H9 (cell line): ENCODE measurements around the gene MOB4. TPM values are rescaled to one million over a fixed set of nuclear protein-coding genes. Genes with fewer than 3 reads are reported as not detected.

ENCODE experiments used
- DNase-seq: peaks from one replicate; pipeline ENCODE4 v3.0.0-alpha.2; 2017
- H2AFZ ChIP-seq: one replicate; pipeline ENCODE4 v1.6.1; 2013; ENCODE audit warnings: mild to moderate bottlenecking, low read length, control low read depth, moderate library complexity
- H2AK5ac ChIP-seq: 2 replicates; pipeline ENCODE4 v1.6.1; 2013; ENCODE audit warnings: low read length, control low read depth, mixed read lengths; ENCODE audit not compliant: insufficient read length
- H2BK120ac ChIP-seq: one replicate; pipeline ENCODE4 v1.6.1; 2013; ENCODE audit warnings: low read depth, mild to moderate bottlenecking, low read length, control low read depth, inconsistent platforms; ENCODE audit not compliant: poor library complexity, severe bottlenecking
- H2BK12ac ChIP-seq: 2 replicates; pipeline ENCODE4 v1.6.1; 2013; ENCODE audit warnings: low read length, control low read depth, mixed read lengths, low read depth; ENCODE audit not compliant: insufficient read length
- H2BK15ac ChIP-seq: 2 replicates; pipeline ENCODE4 v1.6.1; 2013; ENCODE audit warnings: low read depth, low read length, control low read depth
- H2BK20ac ChIP-seq: one replicate; pipeline ENCODE4 v1.6.1; 2013; ENCODE audit warnings: low read depth, mild to moderate bottlenecking, low read length, control low read depth, inconsistent platforms; ENCODE audit not compliant: poor library complexity, severe bottlenecking
- H2BK5ac ChIP-seq: 2 replicates; pipeline ENCODE4 v1.6.1; 2013; ENCODE audit warnings: low read length, control low read depth, mixed read lengths; ENCODE audit not compliant: insufficient read length
- H3K14ac ChIP-seq: 2 replicates; pipeline ENCODE4 v1.6.1; 2013; ENCODE audit warnings: low read length, control low read depth; ENCODE audit not compliant: insufficient read depth
- H3K18ac ChIP-seq: 2 replicates; pipeline ENCODE4 v1.6.1; 2013; ENCODE audit warnings: low read depth, mild to moderate bottlenecking, mixed read lengths, low read length, control low read depth; ENCODE audit not compliant: insufficient read length
- H3K23ac ChIP-seq: 2 replicates; pipeline ENCODE4 v1.6.1; 2013; ENCODE audit warnings: low read length, control low read depth, mixed read lengths, low read depth; ENCODE audit not compliant: insufficient read length
- H3K23me2 ChIP-seq: 2 replicates; pipeline ENCODE4 v1.6.1; 2013; ENCODE audit warnings: low read depth, mild to moderate bottlenecking, mixed read lengths, low read length, control low read depth; ENCODE audit not compliant: insufficient read length, poor library complexity, severe bottlenecking
- H3K27ac ChIP-seq: 2 replicates; pipeline ENCODE4 v1.5.1; 2013; ENCODE audit warnings: low read length, control low read depth, mixed read lengths, low read depth; ENCODE audit not compliant: insufficient read length
- H3K27me3 ChIP-seq: 2 replicates; pipeline ENCODE4 v1.6.1; 2013; ENCODE audit warnings: low read length, control low read depth, inconsistent platforms; ENCODE audit not compliant: insufficient read depth
- H3K4ac ChIP-seq: 2 replicates; pipeline ENCODE4 v1.6.1; 2013; ENCODE audit warnings: low read depth, mild to moderate bottlenecking, control low read depth, inconsistent platforms, low read length, moderate library complexity
- H3K4me1 ChIP-seq: 2 replicates; pipeline ENCODE4 v1.6.1; 2013; ENCODE audit warnings: low read length, control low read depth, inconsistent platforms; ENCODE audit not compliant: insufficient read depth
- H3K4me2 ChIP-seq: 2 replicates; pipeline ENCODE4 v1.6.1; 2013; ENCODE audit warnings: low read length, control low read depth, mixed read lengths; ENCODE audit not compliant: insufficient read length, insufficient read depth
- H3K56ac ChIP-seq: 2 replicates; pipeline ENCODE4 v1.6.1; 2013; ENCODE audit warnings: low read depth, mild to moderate bottlenecking, mixed read lengths, low read length, control low read depth; ENCODE audit not compliant: insufficient read length
- H3K79me1 ChIP-seq: 2 replicates; pipeline ENCODE4 v1.6.1; 2013; ENCODE audit warnings: low read depth, mild to moderate bottlenecking, moderate library complexity, low read length, control low read depth, inconsistent platforms; ENCODE audit not compliant: insufficient read depth, poor library complexity, severe bottlenecking
- H3K79me2 ChIP-seq: 2 replicates; pipeline ENCODE4 v1.6.1; 2013; ENCODE audit warnings: low read length, control low read depth, inconsistent platforms; ENCODE audit not compliant: insufficient read depth
- H3K9ac ChIP-seq: 2 replicates; pipeline ENCODE4 v1.6.1; 2013; ENCODE audit warnings: low read length, control low read depth, mixed read lengths; ENCODE audit not compliant: insufficient read length; ENCODE audit errors: extremely low read depth
- H3K9me3 ChIP-seq: one replicate; pipeline ENCODE4 v1.6.1; 2013; ENCODE audit warnings: low read depth, low read length, inconsistent platforms; ENCODE audit not compliant: control insufficient read depth
- H3T11ph ChIP-seq: one replicate; pipeline ENCODE4 v1.6.1; 2013; ENCODE audit warnings: mild to moderate bottlenecking, low read length, control low read depth, inconsistent platforms
- H4K20me1 ChIP-seq: one replicate; pipeline ENCODE4 v1.6.1; 2013; ENCODE audit not compliant: control insufficient read depth, insufficient read length, insufficient read depth
- H4K5ac ChIP-seq: 2 replicates; pipeline ENCODE4 v1.6.1; 2013; ENCODE audit warnings: low read depth, mild to moderate bottlenecking, mixed read lengths, low read length, control low read depth; ENCODE audit not compliant: insufficient read length
- H4K8ac ChIP-seq: replicated peaks from 2 replicates; pipeline ENCODE4 v1.6.1; 2013; ENCODE audit warnings: low read length, control low read depth, mixed read lengths, low read depth; ENCODE audit not compliant: insufficient read length
- H4K91ac ChIP-seq: 2 replicates; pipeline ENCODE4 v1.6.1; 2013; ENCODE audit warnings: low read depth, mild to moderate bottlenecking, moderate library complexity, mixed read lengths, low read length, control low read depth; ENCODE audit not compliant: insufficient read length
- H3K27ac Mint-ChIP-seq, 3 experiments: 2 replicates in 2 of 3; 3 replicates in 1 of 3; pipeline ENCODE4 v1.8.0; 2020 to 2021; ENCODE audit warnings: mixed read lengths in 3 of 3, mild to moderate bottlenecking in 1 of 3, moderate library complexity in 1 of 3
- H3K27me3 Mint-ChIP-seq: 2 replicates; pipeline ENCODE4 v1.8.0; 2021; ENCODE audit warnings: low read depth, mild to moderate bottlenecking, moderate library complexity, mixed read lengths
- H3K36me3 Mint-ChIP-seq, 3 experiments: 2 replicates in 2 of 3; 3 replicates in 1 of 3; pipeline ENCODE4 v1.8.0; 2020 to 2021; ENCODE audit warnings: low read depth in 3 of 3, mixed read lengths in 3 of 3; ENCODE audit not compliant: insufficient read depth in 1 of 3
- H3K4me1 Mint-ChIP-seq, 2 experiments: 2 replicates each; pipeline ENCODE4 v1.8.0; 2020; ENCODE audit warnings: mixed read lengths in 2 of 2
- H3K4me3 Mint-ChIP-seq, 2 experiments: 2 replicates in 1 of 2; 3 replicates in 1 of 2; pipeline ENCODE4 v1.8.0; 2020 to 2021; ENCODE audit warnings: mild to moderate bottlenecking in 2 of 2, mixed read lengths in 2 of 2, moderate library complexity in 1 of 2
- H3K9me3 Mint-ChIP-seq, 2 experiments: 2 replicates in 1 of 2; 3 replicates in 1 of 2; pipeline ENCODE4 v1.8.0; 2020; ENCODE audit warnings: mild to moderate bottlenecking in 2 of 2, mixed read lengths in 2 of 2, moderate library complexity in 1 of 2
- WGBS: extraction: QIAGEN DNeasy Blood & Tissue Kit; methylation state at CpG from one replicate; pipeline ENCODE4 v1.1.7; 2013; ENCODE audit warnings: missing lambda C conversion rate, low lambda C conversion rate, mixed read lengths; ENCODE audit not compliant: insufficient read length; ENCODE audit errors: extremely low coverage; 5-methylcytosine and 5-hydroxymethylcytosine counted together
- total RNA-seq: library from RNA; stranded (reverse); gene quantifications from 2 replicates; pipeline ENCODE4 v1.2.1, GENCODE V29; 2021
- TF ChIP-seq, protein P1 (sequence below): fragments of 200-600 bp; sonication (generic); conservative IDR thresholded peaks from 3 replicates; pipeline ENCODE4 v1.8.0; 2021; ENCODE audit warnings: antibody characterized with exemption, mild to moderate bottlenecking

MOB4 gene
- total RNA-seq, 1 experiment from 2014 or later = 57.6 TPM

DNA sequence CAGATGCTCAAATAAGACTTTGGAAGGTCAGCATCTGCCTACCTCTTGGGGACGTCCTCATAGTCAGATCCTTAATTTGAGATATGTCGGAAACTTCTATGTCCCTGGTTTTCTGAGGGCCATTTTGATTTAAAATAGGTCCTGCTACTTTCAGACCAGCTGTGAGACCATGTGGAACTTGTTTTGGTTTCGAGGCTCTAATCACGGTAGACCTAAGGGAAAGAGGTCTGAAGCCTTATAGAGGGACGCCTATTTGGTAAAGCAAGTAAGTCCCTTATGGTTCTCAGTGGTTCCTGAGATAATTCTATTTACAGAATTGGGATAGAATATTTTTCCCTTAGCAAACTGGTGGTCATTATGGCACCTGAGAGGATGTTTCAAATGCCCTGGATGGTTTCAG is 84.4 kb downstream of the MOB4 start:
- H2BK5ac ChIP-seq = no peak overlapping the region
- no peak overlapping the region for H3K4me3 Mint-ChIP-seq
- H3K79me2 ChIP-seq = no peaks in the 10 kb centered on the region
- H2AFZ ChIP-seq = no peak overlapping the region
- no peak overlapping the region for H3K18ac ChIP-seq
- TF ChIP-seq, protein P1, sequence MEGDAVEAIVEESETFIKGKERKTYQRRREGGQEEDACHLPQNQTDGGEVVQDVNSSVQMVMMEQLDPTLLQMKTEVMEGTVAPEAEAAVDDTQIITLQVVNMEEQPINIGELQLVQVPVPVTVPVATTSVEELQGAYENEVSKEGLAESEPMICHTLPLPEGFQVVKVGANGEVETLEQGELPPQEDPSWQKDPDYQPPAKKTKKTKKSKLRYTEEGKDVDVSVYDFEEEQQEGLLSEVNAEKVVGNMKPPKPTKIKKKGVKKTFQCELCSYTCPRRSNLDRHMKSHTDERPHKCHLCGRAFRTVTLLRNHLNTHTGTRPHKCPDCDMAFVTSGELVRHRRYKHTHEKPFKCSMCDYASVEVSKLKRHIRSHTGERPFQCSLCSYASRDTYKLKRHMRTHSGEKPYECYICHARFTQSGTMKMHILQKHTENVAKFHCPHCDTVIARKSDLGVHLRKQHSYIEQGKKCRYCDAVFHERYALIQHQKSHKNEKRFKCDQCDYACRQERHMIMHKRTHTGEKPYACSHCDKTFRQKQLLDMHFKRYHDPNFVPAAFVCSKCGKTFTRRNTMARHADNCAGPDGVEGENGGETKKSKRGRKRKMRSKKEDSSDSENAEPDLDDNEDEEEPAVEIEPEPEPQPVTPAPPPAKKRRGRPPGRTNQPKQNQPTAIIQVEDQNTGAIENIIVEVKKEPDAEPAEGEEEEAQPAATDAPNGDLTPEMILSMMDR = no peak
- no peak overlapping the region for H4K5ac ChIP-seq
- no peak overlapping the region for H3K27ac Mint-ChIP-seq
- no peak overlapping the region for H3K27ac ChIP-seq
- H2BK15ac ChIP-seq = no peak overlapping the region
- H2BK120ac ChIP-seq = no peak overlapping the region
- H3K27me3 ChIP-seq = no peaks in the 10 kb centered on the region
- H3K9me3 Mint-ChIP-seq = peaks cover 2 to 3% of the 10 kb centered on the region in 2 experiments; a peak in 3 of 5 replicates
- WGBS = no CpG with 5 or more reads among the region's 5 CpGs
- H3K4me1 ChIP-seq = peaks cover 4% of the 10 kb centered on the region; the same call in 1 of the 2 replicates
- no peak overlapping the region for H3K56ac ChIP-seq
- H4K20me1 ChIP-seq = no peaks in the 10 kb centered on the region
- no peak overlapping the region for H2BK12ac ChIP-seq
- H4K91ac ChIP-seq = no peak overlapping the region
- no peaks in the 10 kb centered on the region for H3K79me1 ChIP-seq
- peaks cover 5% of the 10 kb centered on the region for H3K9me3 ChIP-seq
- H2AK5ac ChIP-seq = no peak overlapping the region
- H3K9ac ChIP-seq = no peak overlapping the region
- no peak overlapping the region for H3K14ac ChIP-seq
- no peaks in the 10 kb centered on the region for H3K27me3 Mint-ChIP-seq
- no peak overlapping the region for H3T11ph ChIP-seq
- H3K4me2 ChIP-seq = no peak overlapping the region
- no peak overlapping the region for H3K23ac ChIP-seq
- H3K23me2 ChIP-seq = no peaks in the 10 kb centered on the region
- peaks cover 0 to 8% (median 0%) of the 10 kb centered on the region in 3 experiments; a peak in 3 of 7 replicates for H3K36me3 Mint-ChIP-seq
- H3K4me1 Mint-ChIP-seq = peaks cover 18 to 31% of the 10 kb centered on the region in 2 experiments
- DNase-seq = no peak
- no peak overlapping the region for H4K8ac ChIP-seq
- H2BK20ac ChIP-seq = no peak overlapping the region
- H3K4ac ChIP-seq = no peak overlapping the region
